Dedifferentiated amniotic fluid mesenchymal stem cell (primary cell): ENCODE data around the gene KSR1.

Source experiments
- DNase-seq: peaks from one replicate; pipeline ENCODE4 v3.0.0-alpha.2; 2016; ENCODE audit errors: extremely low spot score

Gene KSR1

GRCh38 chr17:27569884-27570577 lies 113.8 kb downstream of the KSR1 start:
- DNase-seq, result no peak

GRCh38 chr17:27570578-27570914 lies 114.3 kb downstream of the KSR1 start:
- no peak for DNase-seq

DNA sequence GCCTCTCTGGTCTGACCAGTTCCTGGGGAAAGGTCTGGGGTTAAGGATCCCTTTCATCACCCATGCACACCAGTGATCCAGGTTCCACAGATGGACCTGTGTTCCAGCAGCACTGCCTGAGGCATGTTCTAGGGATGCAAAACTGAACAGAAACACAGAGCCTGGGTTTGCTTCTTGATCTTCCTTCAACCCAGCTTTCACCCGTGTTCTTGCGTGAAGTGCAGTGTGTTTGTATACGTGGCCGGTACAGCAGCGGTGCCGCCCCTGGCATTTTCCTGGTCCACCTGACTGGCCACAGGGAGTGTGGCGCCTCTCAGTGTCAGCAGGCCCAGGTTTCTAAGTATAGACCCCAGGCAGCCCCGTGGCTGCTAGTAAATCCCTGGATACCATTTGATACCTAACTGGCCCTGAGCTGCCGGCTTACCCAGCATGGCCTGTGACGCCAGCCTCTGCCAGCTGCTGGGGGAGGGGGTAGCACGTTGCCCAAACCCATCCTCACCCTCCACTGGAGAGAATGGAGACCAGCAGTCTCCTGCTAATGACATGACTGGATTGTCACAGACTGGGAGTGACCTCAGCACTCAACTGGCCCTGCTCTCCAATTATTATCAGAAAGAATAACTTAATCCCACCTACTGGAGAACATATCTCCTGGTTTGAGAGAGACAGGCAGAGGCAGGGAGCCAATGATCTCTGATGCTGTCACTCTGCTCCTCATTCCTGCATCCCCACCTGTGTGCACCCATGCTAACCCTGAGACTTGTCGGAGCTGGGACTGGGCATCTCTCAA lies 115.5 kb downstream of the KSR1 start:
- DNase-seq, result no peak

- DNase-seq, result no peak
Measured at GRCh38 chr17:27572665-27573064, 116.4 kb downstream of the KSR1 start.

- DNase-seq, result no peak
Measured at GRCh38 chr17:27573548-27573947, 117.3 kb downstream of the KSR1 start.

DNA sequence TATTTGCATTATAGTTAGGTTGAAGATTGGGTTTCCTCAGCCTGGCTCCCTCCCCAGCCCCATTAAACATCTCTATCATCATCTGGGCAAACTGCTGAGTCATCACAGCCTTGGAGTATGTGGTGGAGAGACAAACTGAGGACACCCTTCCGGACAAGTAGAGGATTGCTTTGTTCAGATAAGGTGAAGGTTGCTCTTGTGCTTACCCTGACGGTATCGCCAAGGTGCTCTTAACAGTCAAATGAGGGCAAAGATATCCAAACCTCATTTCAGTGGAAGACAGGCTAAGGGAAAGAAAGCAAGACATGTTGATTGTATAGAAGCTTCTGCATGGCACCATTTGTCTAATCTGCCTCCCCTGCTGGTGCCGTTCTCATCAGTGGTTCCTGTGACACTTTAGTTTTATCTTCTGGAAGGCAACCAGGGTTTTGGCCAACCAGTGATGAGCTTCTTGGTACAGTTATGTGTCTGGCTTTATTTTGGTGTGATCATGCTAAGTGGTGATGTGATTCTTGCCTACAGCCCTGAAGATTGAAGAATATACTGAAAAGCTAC lies 117.8 kb downstream of the KSR1 start:
- DNase-seq, result peak; percentile 25

GRCh38 chr17:27575096-27575911 lies 119.1 kb downstream of the KSR1 start:
- DNase-seq, result no peak

- no peak for DNase-seq
Measured at GRCh38 chr17:27575912-27576252, 119.6 kb downstream of the KSR1 start.

GRCh38 chr17:27576477-27577083 lies 120.3 kb downstream of the KSR1 start:
- no peak for DNase-seq

- DNase-seq, result peak; percentile 18
Measured at GRCh38 chr17:27577121-27577761, 121.0 kb downstream of the KSR1 start.

- no peak for DNase-seq
Measured at GRCh38 chr17:27577884-27578717, 121.9 kb downstream of the KSR1 start.

DNA sequence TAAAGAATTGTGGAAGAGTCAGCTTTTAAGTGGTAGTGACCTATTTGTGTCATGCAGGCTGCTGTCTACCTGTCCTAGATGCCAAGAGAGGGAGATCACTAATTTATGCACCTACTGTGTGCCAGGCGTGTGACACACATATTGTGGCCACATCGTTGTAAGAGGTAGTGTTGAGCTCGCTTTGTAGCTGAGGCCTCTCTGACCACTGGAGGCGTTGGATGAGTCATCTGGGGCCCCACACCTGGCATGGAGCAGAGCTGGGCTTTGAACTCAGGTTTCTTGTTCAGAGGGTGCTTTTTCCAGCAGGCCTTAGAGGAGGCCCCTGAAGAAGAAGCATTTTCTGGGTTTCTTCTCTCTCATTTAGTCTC lies 122.5 kb downstream of the KSR1 start:
- no peak for DNase-seq

DNA sequence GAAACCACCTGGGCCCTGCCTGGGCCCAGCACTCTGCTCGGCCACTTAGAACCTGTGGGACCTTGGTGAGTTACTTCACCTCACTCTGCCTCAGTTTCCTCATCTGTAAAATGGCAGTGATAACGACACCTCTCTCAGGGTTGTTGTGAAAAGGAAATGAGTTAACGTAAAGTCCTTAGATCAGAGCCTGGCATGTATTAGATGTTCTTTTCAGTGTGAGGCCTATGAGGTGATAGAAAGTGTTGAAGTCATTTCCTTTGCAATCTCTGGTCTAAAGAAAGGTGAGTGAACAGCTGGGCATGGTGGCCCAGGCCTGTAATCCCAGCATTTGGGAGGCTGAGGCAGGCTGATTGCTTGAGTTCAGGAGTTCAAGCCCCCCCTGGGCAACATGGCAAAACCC lies 123.1 kb downstream of the KSR1 start:
- DNase-seq, result no peak

DNA sequence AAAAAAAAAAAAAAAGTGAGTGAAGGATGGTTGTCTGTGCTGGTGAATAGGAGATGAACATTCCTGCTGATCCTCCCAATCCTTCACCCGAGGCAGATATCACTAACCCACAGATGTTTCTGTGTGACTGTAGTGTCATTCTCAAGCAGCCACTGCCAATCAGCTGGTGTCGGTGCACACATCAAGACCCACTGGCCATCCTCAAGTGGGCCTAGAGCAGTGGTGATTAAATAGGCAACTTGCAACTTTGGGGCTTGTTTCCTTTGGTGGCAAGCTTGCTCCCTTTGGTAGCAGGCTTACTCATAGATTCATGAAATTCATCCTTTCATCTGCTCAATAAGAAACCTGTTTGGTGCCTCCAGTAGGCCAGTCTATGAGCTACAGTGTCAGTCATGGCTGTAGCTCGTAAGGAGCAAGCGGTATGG lies 123.7 kb downstream of the KSR1 start:
- DNase-seq, result no peak

DNA sequence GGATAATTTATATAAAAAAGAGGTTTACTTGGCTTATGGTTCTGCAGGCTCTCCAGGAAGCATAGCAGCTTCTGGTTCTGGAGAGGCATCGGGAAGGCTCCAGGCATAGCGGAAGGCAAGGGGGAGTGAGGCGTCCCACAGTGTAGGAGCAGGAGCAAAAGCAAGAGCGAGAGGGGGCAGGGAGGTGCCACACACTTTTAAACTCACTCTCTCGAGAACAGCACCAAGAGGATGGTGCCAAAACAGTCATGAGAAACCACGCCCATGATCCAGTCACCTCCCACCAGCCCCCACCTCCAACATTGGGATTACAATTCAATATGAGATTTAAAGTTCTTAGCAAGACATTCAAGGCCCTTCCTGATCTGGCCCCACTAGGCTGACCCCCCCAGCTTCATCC lies 124.8 kb downstream of the KSR1 start:
- no peak for DNase-seq

DNA sequence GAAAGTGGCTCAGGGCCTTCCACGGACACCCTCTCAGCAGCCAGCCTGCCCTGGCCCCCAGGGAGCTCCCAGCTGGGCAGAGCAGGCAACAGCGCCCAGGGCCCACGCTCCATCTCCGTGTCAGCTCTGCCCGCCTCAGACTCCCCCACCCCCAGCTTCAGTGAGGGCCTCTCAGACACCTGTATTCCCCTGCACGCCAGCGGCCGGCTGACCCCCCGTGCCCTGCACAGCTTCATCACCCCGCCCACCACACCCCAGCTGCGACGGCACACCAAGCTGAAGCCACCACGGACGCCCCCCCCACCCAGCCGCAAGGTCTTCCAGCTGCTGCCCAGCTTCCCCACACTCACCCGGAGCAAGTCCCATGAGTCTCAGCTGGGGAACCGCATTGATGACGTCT lies 126.4 kb downstream of the KSR1 start:
- no peak for DNase-seq

GRCh38 chr17:27585153-27585681 lies 129.0 kb downstream of the KSR1 start:
- no peak for DNase-seq

GRCh38 chr17:27585792-27586191 lies 129.5 kb downstream of the KSR1 start:
- no peak for DNase-seq

DNA sequence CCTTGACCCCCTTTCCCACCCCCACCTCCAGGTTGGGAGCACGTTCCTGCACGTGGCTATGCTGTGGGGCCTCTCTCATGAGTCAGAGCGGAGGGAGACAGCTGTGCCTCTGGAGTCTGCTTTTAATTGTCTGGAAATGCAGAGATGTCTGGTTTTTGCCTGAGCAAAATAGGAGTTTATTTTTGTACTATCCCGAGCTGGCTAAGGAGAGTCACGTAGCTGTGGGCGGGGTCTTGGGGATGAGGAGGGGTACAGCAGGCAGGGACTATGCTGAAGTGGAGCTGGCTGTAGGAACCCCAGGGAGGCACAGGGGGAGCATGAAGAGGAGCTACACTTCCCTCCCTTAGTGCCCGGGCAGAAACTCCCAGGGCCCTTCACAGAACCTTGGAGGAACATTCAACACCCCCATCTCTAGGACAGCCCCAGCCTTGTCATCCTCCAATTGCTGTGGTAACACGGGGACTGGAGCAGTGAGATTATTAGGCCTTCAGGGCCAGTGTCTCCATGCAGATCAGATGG lies 130.0 kb downstream of the KSR1 start:
- DNase-seq, result peak; percentile 44

DNA sequence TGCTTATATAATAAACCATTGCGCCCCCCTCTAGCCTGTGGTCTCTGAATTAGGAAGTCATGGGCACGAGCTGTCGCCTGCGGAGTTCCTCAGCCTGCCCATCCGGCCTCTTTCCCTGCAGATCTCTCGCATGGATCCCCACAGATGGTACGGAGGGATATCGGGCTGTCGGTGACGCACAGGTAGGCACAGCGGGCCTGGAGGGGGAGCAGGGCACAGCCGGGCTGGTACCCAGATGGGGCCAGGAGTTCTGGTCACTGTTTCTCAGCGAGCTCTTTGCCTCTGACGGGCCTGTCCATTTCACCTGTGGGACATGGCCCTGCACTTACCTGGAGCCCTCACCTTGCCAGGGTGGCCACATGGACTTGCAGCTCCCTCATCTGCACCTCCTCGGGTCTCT lies 132.1 kb downstream of the KSR1 start:
- DNase-seq, result no peak
